K562 (cell line): ENCODE results near the gene MCCD1. TPM values are rescaled to one million over a fixed set of nuclear protein-coding genes. Genes with fewer than 3 reads are reported as not detected.

Source experiments
- CBFA2T2 ChIP-seq: fragments of 450-650 bp; conservative IDR thresholded peaks from 2 replicates; pipeline ENCODE4 v1.6.1; 2017; ENCODE audit warnings: mild to moderate bottlenecking
- CHD2 ChIP-seq: IDR thresholded peaks from 2 replicates; pipeline ENCODE4 v1.6.1; 2011; ENCODE audit warnings: low read depth, low read length
- GABPA ChIP-seq: fragments of 200-800 bp; sonication (Bioruptor generic); conservative IDR thresholded peaks from 2 replicates; pipeline ENCODE4 v1.6.1; 2016; ENCODE audit warnings: low read depth, missing genetic modification characterization, missing compliant biosample characterization
- KDM2B ChIP-seq: fragments of 250-450 bp; sonication (Bioruptor Pico); IDR thresholded peaks from 2 replicates; pipeline ENCODE4 v1.8.0; 2021; ENCODE audit warnings: mild to moderate bottlenecking, moderate library complexity
- RERE ChIP-seq: sonication (generic); formaldehyde crosslinking; IDR thresholded peaks from 2 replicates; pipeline ENCODE4 v1.8.0; 2023; ENCODE audit warnings: missing genetic modification reagents, mild to moderate bottlenecking, borderline replicate concordance
- SMARCC2 ChIP-seq: fragments of 450-650 bp; IDR thresholded peaks from 2 replicates; pipeline ENCODE4 v1.6.1; 2017; ENCODE audit warnings: antibody characterized with exemption, moderate library complexity, mild to moderate bottlenecking, low read depth
- STAG1 ChIP-seq: sonication (generic); formaldehyde crosslinking; IDR thresholded peaks from 2 replicates; pipeline ENCODE4 v1.5.0; 2020; ENCODE audit warnings: missing genetic modification reagents, borderline replicate concordance
- TCF3 ChIP-seq: sonication (generic); formaldehyde crosslinking; IDR thresholded peaks from 2 replicates; pipeline ENCODE4 v1.4.0; 2020; ENCODE audit warnings: mild to moderate bottlenecking, missing genetic modification reagents
- ZBTB7A ChIP-seq: IDR thresholded peaks from 2 replicates; pipeline ENCODE4 v1.6.1; 2011; ENCODE audit warnings: low read depth, mild to moderate bottlenecking, low read length, moderate library complexity, borderline replicate concordance; ENCODE audit not compliant: control insufficient read depth
- ZNF431 ChIP-seq: sonication (generic); formaldehyde crosslinking; IDR thresholded peaks from 2 replicates; pipeline ENCODE4 v1.8.0; 2022; ENCODE audit warnings: mild to moderate bottlenecking, missing genetic modification reagents
- ZNF592 ChIP-seq: fragments of 450-650 bp; IDR thresholded peaks from 2 replicates; pipeline ENCODE4 v1.6.1; 2017; ENCODE audit warnings: antibody characterized with exemption, mild to moderate bottlenecking
- ZNF778 ChIP-seq: fragments of 450-650 bp; formaldehyde crosslinking; IDR thresholded peaks from 2 replicates; pipeline ENCODE4 v1.4.0; 2020; ENCODE audit warnings: mild to moderate bottlenecking, moderate library complexity
- polyA plus RNA-seq, 8 experiments: library from polyadenylated mRNA; depleted of rRNA in 4 of 8; stranded (reverse) in 5 of 8; unstranded in 3 of 8; fragments of >200 nt; fragmentation: Nextera tagmentation in 2 of 8; fragmentation: Illumina TruSeq in 1 of 8; extraction: Ambion mirVana in 2 of 8; extraction: Trizol in 1 of 8; gene quantifications; 2 replicates each; pipeline versions ENCODE4 v1.2.1 to v1.2.3, GENCODE V29; 2011 to 2014; ENCODE audit warnings: inconsistent platforms in 1 of 8, missing spikeins in 1 of 8
- total RNA-seq, 7 experiments: library from RNA; depleted of rRNA in 6 of 7; stranded (reverse); fragments of >200 nt in 6 of 7; fragmentation: Illumina TruSeq in 2 of 7; extraction: Trizol in 2 of 7; gene quantifications; 2 replicates each; pipeline versions ENCODE4 v1.2.1 to v1.2.3, GENCODE V29; 2011 to 2021; ENCODE audit warnings: low replicate concordance in 1 of 7
- TF ChIP-seq, protein P1 (sequence below): fragments of 450-650 bp; IDR thresholded peaks from 2 replicates; pipeline ENCODE4 v1.6.1; 2016; ENCODE audit warnings: antibody characterized with exemption
- TF ChIP-seq, protein P2 (sequence below), 2 experiments: fragments of 450-650 bp in 1 of 2; sonication (generic) in 1 of 2; formaldehyde crosslinking in 1 of 2; IDR thresholded peaks in 1 of 2; conservative IDR thresholded peaks in 1 of 2; 2 replicates each; pipeline versions ENCODE4 v1.6.1 to v1.8.1; 2016 to 2023; ENCODE audit warnings: mild to moderate bottlenecking in 2 of 2, moderate library complexity in 2 of 2, inconsistent platforms in 1 of 2, missing genetic modification reagents in 1 of 2

Gene MCCD1
- total and polyA plus RNA-seq, 9 of the 15 experiments (the other 6 are each of a cell fraction or from before 2014, with no cell fraction given) = not detected

DNA sequence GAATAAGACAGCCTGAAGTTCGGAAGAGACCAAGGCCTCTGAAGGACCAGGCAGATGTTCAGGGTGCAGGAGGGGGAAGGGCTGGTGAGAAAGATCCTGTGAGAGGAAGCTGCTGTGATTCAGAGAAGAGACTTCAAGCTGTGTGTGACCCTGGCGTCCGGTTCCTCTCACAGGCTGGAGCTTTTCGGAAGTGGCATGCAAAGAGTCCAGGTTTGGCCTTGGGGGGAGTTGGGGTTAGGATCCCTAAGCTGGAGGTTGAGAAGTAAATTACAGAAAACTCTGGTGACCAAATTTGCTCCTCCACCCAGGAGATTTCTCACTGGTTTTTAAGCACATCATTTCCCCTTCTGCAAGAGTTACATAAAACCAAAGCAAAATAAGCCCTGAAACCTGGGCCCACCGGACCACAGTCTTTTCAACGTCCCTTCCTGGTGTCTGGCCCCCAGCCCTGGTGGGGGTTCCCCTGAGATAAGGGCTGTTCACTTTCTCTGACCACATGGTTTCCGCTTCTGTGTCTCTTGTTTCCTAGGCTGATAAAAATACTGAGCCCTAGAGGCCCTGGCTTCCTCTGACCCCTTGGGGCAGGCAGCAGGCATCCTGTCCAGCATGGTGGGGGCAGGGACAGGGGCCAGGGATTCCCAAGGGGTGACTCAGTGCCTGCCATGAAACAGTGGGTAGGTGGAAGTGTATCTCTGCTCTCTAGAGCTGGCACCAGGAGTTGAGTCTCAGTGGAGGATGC, 31.4 kb downstream of the MCCD1 start (continued):
- 0 out of 2 replicates have a peak, but pooled peaks have one; percentile 2 for TF ChIP-seq RERE (CRISPR knock-in tag)
- TF ChIP-seq ZNF778 (CRISPR knock-in tag) = no peak
- TF ChIP-seq, protein P1, sequence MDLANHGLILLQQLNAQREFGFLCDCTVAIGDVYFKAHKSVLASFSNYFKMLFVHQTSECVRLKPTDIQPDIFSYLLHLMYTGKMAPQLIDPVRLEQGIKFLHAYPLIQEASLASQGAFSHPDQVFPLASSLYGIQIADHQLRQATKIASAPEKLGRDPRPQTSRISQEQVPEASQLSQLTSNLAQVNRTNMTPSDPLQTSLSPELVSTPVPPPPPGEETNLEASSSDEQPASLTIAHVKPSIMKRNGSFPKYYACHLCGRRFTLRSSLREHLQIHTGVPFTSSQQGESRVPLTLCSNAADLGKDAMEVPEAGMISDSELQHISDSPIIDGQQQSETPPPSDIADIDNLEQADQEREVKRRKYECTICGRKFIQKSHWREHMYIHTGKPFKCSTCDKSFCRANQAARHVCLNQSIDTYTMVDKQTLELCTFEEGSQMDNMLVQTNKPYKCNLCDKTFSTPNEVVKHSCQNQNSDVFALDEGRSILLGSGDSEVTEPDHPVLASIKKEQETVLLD = peak; percentile 13; the same call in 1 of the 2 replicates
- peak; percentile 55 for TF ChIP-seq TCF3 (CRISPR knock-in tag)
- no peak for TF ChIP-seq KDM2B (CRISPR knock-in tag)
- TF ChIP-seq ZNF592 = peak; percentile 62; the same call in 1 of the 2 replicates
- peak; percentile 78; the same call in 1 of the 2 replicates for TF ChIP-seq ZBTB7A
- TF ChIP-seq, protein P2, sequence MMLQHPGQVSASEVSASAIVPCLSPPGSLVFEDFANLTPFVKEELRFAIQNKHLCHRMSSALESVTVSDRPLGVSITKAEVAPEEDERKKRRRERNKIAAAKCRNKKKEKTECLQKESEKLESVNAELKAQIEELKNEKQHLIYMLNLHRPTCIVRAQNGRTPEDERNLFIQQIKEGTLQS (IDR thresholded peaks at IDR 0.05) = peak; percentile 87
- TF ChIP-seq, protein P2 (CRISPR knock-in tag; conservative IDR thresholded peaks at IDR 0.05) = no peak
- 0 out of 2 replicates have a peak, but pooled peaks have one; percentile 23 for TF ChIP-seq SMARCC2
- no peak for TF ChIP-seq CHD2
- peak; percentile 81 for TF ChIP-seq GABPA (tag)
- peak; percentile 11; the same call in 1 of the 2 replicates for TF ChIP-seq STAG1
- peak; percentile 78 for TF ChIP-seq CBFA2T2
- TF ChIP-seq ZNF431 (CRISPR knock-in tag) = 0 out of 2 replicates have a peak, but pooled peaks have one; percentile 26
